ENCODE results near the gene SUGCT.

GRCh38 chr7:40810274-40810673, 675.5 kb downstream of the SUGCT start:
- TF ChIP-seq CTCF (IDR thresholded peaks at IDR 0.05) (no peak), USF1 (CRISPR knock-in tag; IDR thresholded peaks at IDR 0.05) (no peak), KAT7 (CRISPR knock-in tag; IDR thresholded peaks at IDR 0.05; ENCODE audit: borderline replicate concordance) (no peak), AR (CRISPR knock-in tag; IDR thresholded peaks at IDR 0.05) (no peak), NFE2L1 (CRISPR knock-in tag; IDR thresholded peaks at IDR 0.05) (no peak), ZNF317 (CRISPR knock-in tag; IDR thresholded peaks at IDR 0.05; ENCODE audit: borderline replicate concordance, low read depth) (no peak), NR3C1 (CRISPR knock-in tag; conservative IDR thresholded peaks at IDR 0.05; ENCODE audit: low read depth) (no peak), ATF2 (CRISPR knock-in tag; IDR thresholded peaks at IDR 0.05; ENCODE audit: borderline replicate concordance, low read depth) (no peak), NR2C2 (CRISPR knock-in tag; IDR thresholded peaks at IDR 0.05) (no peak), SOX15 (CRISPR knock-in tag; IDR thresholded peaks at IDR 0.05) (no peak), MXD4 (CRISPR knock-in tag; IDR thresholded peaks at IDR 0.05; ENCODE audit: borderline replicate concordance) (no peak), FOXJ3 (CRISPR knock-in tag; IDR thresholded peaks at IDR 0.05; ENCODE audit: borderline replicate concordance) (no peak), JAZF1 (CRISPR knock-in tag; IDR thresholded peaks at IDR 0.05) (no peak)
